ENCODE measurements around the gene WDR46. TPM values are rescaled to one million over a fixed set of nuclear protein-coding genes. Genes with fewer than 3 reads are reported as not detected.
A peak's percentile ranks its signal among the peaks of the same experiment; 100 is the strongest.

The WDR46 gene
- total and polyA plus RNA-seq, 10 of the 15 experiments (the other 5 are each of a cell fraction or from before 2014, with no cell fraction given), result 10.1 to 147 (median 86.0) TPM

- TF ChIP-seq BCL3 (IDR thresholded peaks at IDR 0.05; ENCODE audit: borderline replicate concordance, insufficient read depth, low read depth, low read length, poor library complexity, severe bottlenecking) (no peak), SPI1 (IDR thresholded peaks at IDR 0.05; ENCODE audit: borderline replicate concordance, insufficient read depth, low read depth, low read length) (no peak)
Observed at GRCh38 chr6:33296797-33297405, 7.9 kb upstream of the WDR46 start (continued).

- no TSS peak for BruUV-seq (replicated peaks)
- FAIRE-seq (no peak), DNase-seq (ENCODE audit: low read depth, low spot score) (no peak), ATAC-seq (no peak)
- WGBS (ENCODE audit: insufficient coverage, insufficient replicate concordance, low lambda C conversion rate, missing lambda C conversion rate), result 92% methylated on average over 15 of the region's 15 CpGs
- H2AFZ ChIP-seq (ENCODE audit: control insufficient read depth, low read depth, low read length), result no peak overlapping the region
- H3K79me2 ChIP-seq (ENCODE audit: control insufficient read depth, insufficient read depth, low read length), result peaks cover 5% of the 10 kb centered on the region
- RAD21 ChIA-PET (ENCODE audit: unreplicated experiment), result no interaction called here
- H3K4me1 ChIP-seq (ENCODE audit: control insufficient read depth, insufficient read depth, low read length), result peaks cover 11% of the 10 kb centered on the region
- in situ Hi-C loops (cut with MboI), result no loop called here
- H3K4me3 ChIP-seq, result no peak overlapping the region
- intact Hi-C loops (cut with micrococcal nuclease; ENCODE audit: unreplicated experiment), result no loop called here
- SMC1A ChIA-PET (ENCODE audit: uncharacterized antibody, unreplicated experiment), result no interaction called here
- no peaks in the 10 kb centered on the region for H3K27me3 ChIP-seq (replicated peaks in 1 of 2; ENCODE audit: control insufficient read depth in 2 of 2, insufficient read depth in 2 of 2, low read length in 1 of 2)
- no peak overlapping the region for H3K4me2 ChIP-seq (ENCODE audit: control insufficient read depth, insufficient read depth)
- peaks cover 0 to 10% of the 10 kb centered on the region in 2 experiments; a peak in 3 of 4 replicates for H3K36me3 ChIP-seq (ENCODE audit: control insufficient read depth in 2 of 2, insufficient read depth in 2 of 2, low read length in 1 of 2)
- no peaks in the 10 kb centered on the region for H4K20me1 ChIP-seq (ENCODE audit: control insufficient read depth, insufficient read depth)
- H3K9me3 ChIP-seq (replicated peaks; ENCODE audit: control insufficient read depth, insufficient read depth, low read length), result no peaks in the 10 kb centered on the region
- H3K9ac ChIP-seq (ENCODE audit: control insufficient read depth, insufficient read depth, low read length), result no peak overlapping the region
- TF ChIP-seq CHD4 (IDR thresholded peaks at IDR 0.05), result no peak
- no peak for TF ChIP-seq CEBPZ (IDR thresholded peaks at IDR 0.05; ENCODE audit: low read depth, low read length)
- no peak for TF ChIP-seq IKZF1 (conservative IDR thresholded peaks at IDR 0.05)
- peak; percentile 14 for TF ChIP-seq NR2C2 (IDR thresholded peaks at IDR 0.05; ENCODE audit: borderline replicate concordance, control insufficient read depth, insufficient read length, low read depth)
- TF ChIP-seq NR2C1 (IDR thresholded peaks at IDR 0.05), result peak; percentile 71
- no peak for TF ChIP-seq IKZF2 (IDR thresholded peaks at IDR 0.05)
- no peak for TF ChIP-seq NFXL1 (IDR thresholded peaks at IDR 0.05; ENCODE audit: borderline replicate concordance)
- no peak for TF ChIP-seq ESRRA (IDR thresholded peaks at IDR 0.05; ENCODE audit: low read length)
- POLR2A ChIA-PET, result interaction anchor here (2.4 kb wide), 1 partner anchor 17 kb away, joined by 19 read pairs; the partner anchor contains the start of gene B3GALT4
- no peak overlapping the region for H3K27ac ChIP-seq (ENCODE audit: control insufficient read depth, insufficient read depth)
- CTCF ChIA-PET, result interaction anchor here (1.0 to 4.5 kb wide), 2 partner anchors 19 to 100 kb away, joined by 3 to 30 read pairs; partner anchors contain the start of gene B3GALT4
Observed at GRCh38 chr6:33295621-33296369, 6.8 kb upstream of the WDR46 start.

All from GM12878 (cell line).